GM23248 (cell line): ENCODE results near the gene PRKD1. TPM values are rescaled to one million over a fixed set of nuclear protein-coding genes. Genes with fewer than 3 reads are reported as not detected.

Experiments
- DNase-seq: peaks from one replicate; pipeline ENCODE4 v3.0.0-alpha.2; 2015
- H2AFZ ChIP-seq: fragments of 200-600 bp; sonication (generic); 2 replicates; pipeline ENCODE4 v1.6.1; 2016; ENCODE audit warnings: antibody characterized with exemption
- H3F3A ChIP-seq: fragments of 200-600 bp; sonication (generic); 2 replicates; pipeline ENCODE4 v1.6.1; 2016; ENCODE audit warnings: mild to moderate bottlenecking, antibody characterized with exemption, mixed run types; ENCODE audit not compliant: insufficient read depth
- H3K27ac ChIP-seq: fragments of 200-600 bp; sonication (generic); 2 replicates; pipeline ENCODE4 v1.5.1; 2016; ENCODE audit warnings: mild to moderate bottlenecking
- H3K27me3 ChIP-seq: fragments of 200-600 bp; sonication (generic); replicated peaks from 2 replicates; pipeline ENCODE4 v1.6.1; 2016; ENCODE audit warnings: mild to moderate bottlenecking; ENCODE audit not compliant: insufficient read depth
- H3K36me3 ChIP-seq: fragments of 200-600 bp; sonication (generic); 2 replicates; pipeline ENCODE4 v1.6.1; 2016; ENCODE audit warnings: low read depth, mild to moderate bottlenecking
- H3K4me1 ChIP-seq: fragments of 200-600 bp; sonication (generic); 2 replicates; pipeline ENCODE4 v1.6.1; 2016; ENCODE audit warnings: mild to moderate bottlenecking; ENCODE audit not compliant: insufficient read depth
- H3K4me2 ChIP-seq: fragments of 200-600 bp; sonication (generic); one replicate; pipeline ENCODE4 v1.6.1; 2016; ENCODE audit warnings: mild to moderate bottlenecking; ENCODE audit not compliant: unreplicated experiment
- H3K4me3 ChIP-seq: fragments of 200-600 bp; sonication (generic); 2 replicates; pipeline ENCODE4 v1.5.1; 2016; ENCODE audit warnings: mild to moderate bottlenecking
- H3K79me2 ChIP-seq: fragments of 200-600 bp; sonication (generic); 2 replicates; pipeline ENCODE4 v1.6.1; 2016; ENCODE audit warnings: mild to moderate bottlenecking; ENCODE audit not compliant: insufficient read depth
- H3K9ac ChIP-seq: fragments of 200-600 bp; sonication (generic); 2 replicates; pipeline ENCODE4 v1.6.1; 2016; ENCODE audit warnings: mild to moderate bottlenecking
- H3K9me2 ChIP-seq: fragments of 200-600 bp; sonication (generic); 2 replicates; pipeline ENCODE4 v1.6.1; 2016; ENCODE audit warnings: mixed run types, mild to moderate bottlenecking, moderate library complexity; ENCODE audit not compliant: insufficient read depth
- H3K9me3 ChIP-seq: fragments of 200-600 bp; sonication (generic); one replicate; pipeline ENCODE4 v1.6.1; 2017; ENCODE audit warnings: low read depth
- H4K20me1 ChIP-seq: fragments of 200-600 bp; sonication (generic); 2 replicates; pipeline ENCODE4 v1.6.0; 2016; ENCODE audit not compliant: insufficient read depth
- EZH2 ChIP-seq: fragments of 200-600 bp; sonication (generic); IDR thresholded peaks from 2 replicates; pipeline ENCODE4 v1.6.1; 2018; ENCODE audit warnings: antibody characterized with exemption, mild to moderate bottlenecking; ENCODE audit not compliant: insufficient read depth, poor library complexity, severe bottlenecking
- EZH2phosphoT487 ChIP-seq: fragments of 200-600 bp; sonication (generic); IDR thresholded peaks from 2 replicates; pipeline ENCODE4 v1.6.1; 2018; ENCODE audit warnings: antibody characterized with exemption, moderate library complexity, mild to moderate bottlenecking, low read depth; ENCODE audit not compliant: insufficient read depth
- WGBS, 2 experiments: methylation state at CpG; one replicate each; pipeline ENCODE4 v1.1.6; 2015 to 2017; ENCODE audit warnings: low lambda C conversion rate in 2 of 2, low coverage in 1 of 2; ENCODE audit errors: missing lambda C conversion rate in 2 of 2; 5-methylcytosine and 5-hydroxymethylcytosine counted together
- in situ Hi-C: fragments of 300-500 bp; cut with MboI; formaldehyde crosslinking; loops from 2 replicates; pipeline ENCODE4 v1.15.0; 2020
- polyA plus RNA-seq: library from polyadenylated mRNA; unstranded; fragments of >200 nt; fragmentation: Nextera tagmentation; extraction: Ambion mirVana; gene quantifications from 2 replicates; pipeline ENCODE4 v1.2.1, GENCODE V29; 2016
- total RNA-seq: library from RNA; depleted of rRNA; stranded (reverse); fragments of >200 nt; shearing (Covaris generic); gene quantifications from 2 replicates; pipeline ENCODE4 v1.2.3, GENCODE V29; 2014

The PRKD1 gene
- total and polyA plus RNA-seq, 2 experiments from 2014 or later = 24.2 to 30.7 TPM

DNA sequence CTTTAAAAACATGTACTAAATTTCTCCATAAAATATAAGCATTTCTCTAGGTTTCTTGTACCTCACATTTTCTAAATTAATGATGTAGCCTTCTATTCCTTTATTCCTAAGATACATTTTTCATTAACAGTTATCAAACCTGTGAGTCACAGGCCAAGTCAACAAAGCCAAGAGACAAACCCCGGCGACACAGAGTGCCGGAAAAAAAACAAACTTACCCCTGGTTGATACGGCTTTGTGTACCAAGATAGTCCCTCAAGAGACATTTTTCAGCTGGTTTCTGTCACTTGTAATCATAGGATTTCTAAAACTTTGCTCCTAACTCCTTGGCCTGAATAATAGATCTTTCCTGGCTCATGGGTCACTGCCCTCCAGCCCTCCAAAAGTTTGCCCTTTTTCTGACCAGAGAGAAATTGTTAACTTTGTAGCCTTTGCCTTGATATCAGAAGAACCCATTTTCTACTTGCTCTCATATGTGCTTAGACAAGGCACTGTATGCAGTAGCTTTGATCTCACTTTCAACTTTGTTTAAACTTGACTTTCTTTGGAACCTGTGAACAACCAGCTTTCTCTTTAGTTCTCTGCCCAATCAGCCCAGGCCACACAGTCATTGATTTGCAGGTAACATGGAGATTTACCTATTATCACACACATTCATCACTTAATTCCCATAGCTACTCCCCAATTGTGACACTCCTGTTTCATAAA, 172.2 kb downstream of the PRKD1 start:
- H4K20me1 ChIP-seq = peaks cover 4% of the 10 kb centered on the region; the same call in 1 of the 2 replicates
- no peaks in the 10 kb centered on the region; the same call in 1 of the 2 replicates for H3F3A ChIP-seq
- DNase-seq = no peak
- no peaks in the 10 kb centered on the region for H3K27me3 ChIP-seq
- TF ChIP-seq EZH2 = no peak
- TF ChIP-seq EZH2phosphoT487 = no peak
- no peak overlapping the region for H3K9ac ChIP-seq
- no peak overlapping the region for H3K4me2 ChIP-seq
- H3K4me1 ChIP-seq = peaks cover 12% of the 10 kb centered on the region
- no peaks in the 10 kb centered on the region for H3K36me3 ChIP-seq
- no peak overlapping the region for H3K27ac ChIP-seq
- H3K9me2 ChIP-seq = no peaks in the 10 kb centered on the region
- no peak overlapping the region for H3K4me3 ChIP-seq
- in situ Hi-C loops = no loop called here
- peaks cover 90% of the 10 kb centered on the region for H3K79me2 ChIP-seq
- H3K9me3 ChIP-seq = no peaks in the 10 kb centered on the region
- 65 to 69% methylated on average over 4 of the region's 4 CpGs for WGBS, 2 experiments
- no peak overlapping the region for H2AFZ ChIP-seq

DNA sequence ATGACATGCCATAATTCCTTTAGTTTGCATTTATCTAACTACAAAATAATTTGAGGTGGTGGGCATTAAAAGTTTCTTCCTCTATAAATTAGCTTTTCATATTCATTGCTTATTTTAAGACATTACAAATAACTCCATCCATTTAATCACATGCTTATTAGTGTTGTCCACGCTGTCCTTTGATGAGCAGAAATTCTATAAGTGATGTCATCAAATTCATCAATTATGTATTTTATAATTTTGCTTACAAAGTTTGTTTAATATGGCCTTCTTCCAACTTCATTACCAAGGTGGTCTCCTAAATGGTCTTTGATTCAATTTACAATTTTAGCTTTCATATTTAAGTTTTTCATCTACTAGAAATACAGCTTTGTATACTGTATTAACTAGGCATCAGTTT, 173.5 kb downstream of the PRKD1 start:
- no peaks in the 10 kb centered on the region for H3K9me2 ChIP-seq
- no peak overlapping the region for H3K4me2 ChIP-seq
- DNase-seq = no peak
- H3F3A ChIP-seq = no peaks in the 10 kb centered on the region; the same call in 1 of the 2 replicates
- H3K4me3 ChIP-seq = no peak overlapping the region
- H3K4me1 ChIP-seq = peaks cover 13% of the 10 kb centered on the region
- no peaks in the 10 kb centered on the region for H3K36me3 ChIP-seq
- 51 to 56% methylated on average over 1 of the region's 1 CpG for WGBS, 2 experiments
- peaks cover 4% of the 10 kb centered on the region; the same call in 1 of the 2 replicates for H4K20me1 ChIP-seq
- in situ Hi-C loops = no loop called here
- no peaks in the 10 kb centered on the region for H3K27me3 ChIP-seq
- no peak overlapping the region for H3K9ac ChIP-seq
- H3K27ac ChIP-seq = no peak overlapping the region
- no peak for TF ChIP-seq EZH2phosphoT487
- TF ChIP-seq EZH2 = no peak
- H2AFZ ChIP-seq = no peak overlapping the region
- H3K79me2 ChIP-seq = peaks cover 92% of the 10 kb centered on the region
- H3K9me3 ChIP-seq = no peaks in the 10 kb centered on the region

- Histone ChIP-seq H3K9ac (no peak overlapping the region), H3K27ac (no peak overlapping the region), H3K9me3 (no peaks in the 10 kb centered on the region), H4K20me1 (peaks cover 4% of the 10 kb centered on the region; the same call in 1 of the 2 replicates), H3K27me3 (no peaks in the 10 kb centered on the region), H3K79me2 (peaks cover 91% of the 10 kb centered on the region), H3F3A (no peaks in the 10 kb centered on the region; the same call in 1 of the 2 replicates), H3K4me3 (no peak overlapping the region), H3K36me3 (no peaks in the 10 kb centered on the region), H3K9me2 (no peaks in the 10 kb centered on the region), H3K4me1 (peaks cover 14% of the 10 kb centered on the region), H2AFZ (no peak overlapping the region), H3K4me2 (no peak overlapping the region)
- 80 to 81% methylated on average over 3 of the region's 3 CpGs for WGBS, 2 experiments
- in situ Hi-C loops = no loop called here
- TF ChIP-seq EZH2phosphoT487 = no peak
- no peak for TF ChIP-seq EZH2
- no peak for DNase-seq
Observed at GRCh38 chr14:29752221-29752923, 175.3 kb downstream of the PRKD1 start.

DNA sequence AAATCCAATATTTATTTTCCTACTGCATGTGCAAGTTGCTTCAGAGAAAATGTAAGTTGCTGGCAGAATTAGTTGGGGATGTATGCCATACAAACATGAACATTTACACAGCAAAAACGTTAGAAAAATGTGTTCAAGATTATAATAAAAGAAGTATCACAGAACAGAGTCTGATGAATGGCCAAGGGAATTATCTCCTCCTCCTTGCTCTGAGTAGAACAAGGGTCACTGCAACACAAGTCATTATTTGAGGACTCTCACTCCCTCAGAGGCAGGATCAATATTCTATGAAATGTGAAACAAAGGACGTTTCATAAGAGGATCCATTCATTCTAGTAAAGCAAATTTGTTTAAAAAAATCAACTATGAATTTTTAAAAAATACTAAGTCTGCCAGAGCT, 177.8 kb downstream of the PRKD1 start:
- H3K4me2 ChIP-seq = peak overlapping the region; percentile 23
- H3K4me1 ChIP-seq = peaks cover 14% of the 10 kb centered on the region
- no peak for TF ChIP-seq EZH2
- no peak for TF ChIP-seq EZH2phosphoT487
- H3K79me2 ChIP-seq = peaks cover 92% of the 10 kb centered on the region
- no peak for DNase-seq
- no peak overlapping the region for H2AFZ ChIP-seq
- no peak overlapping the region; the same call in 1 of the 2 replicates for H3K27ac ChIP-seq
- peaks cover 4% of the 10 kb centered on the region; the same call in 1 of the 2 replicates for H4K20me1 ChIP-seq
- H3K9me3 ChIP-seq = no peaks in the 10 kb centered on the region
- H3K4me3 ChIP-seq = no peak overlapping the region
- H3K9ac ChIP-seq = no peak overlapping the region
- no peaks in the 10 kb centered on the region for H3K9me2 ChIP-seq
- H3K27me3 ChIP-seq = no peaks in the 10 kb centered on the region
- no peaks in the 10 kb centered on the region for H3K36me3 ChIP-seq
- no peaks in the 10 kb centered on the region; the same call in 1 of the 2 replicates for H3F3A ChIP-seq
- WGBS, 2 experiments = 2 to 7% methylated on average over 2 of the region's 2 CpGs
- in situ Hi-C loops = no loop called here
